Midbrain (tissue), 1 donor: ENCODE data around the gene CACNA1S.

Experiments used
- DNase-seq: peaks from one replicate; lab custom pipeline; 2025; lab: John Stamatoyannopoulos, UW

Gene CACNA1S

DNA sequence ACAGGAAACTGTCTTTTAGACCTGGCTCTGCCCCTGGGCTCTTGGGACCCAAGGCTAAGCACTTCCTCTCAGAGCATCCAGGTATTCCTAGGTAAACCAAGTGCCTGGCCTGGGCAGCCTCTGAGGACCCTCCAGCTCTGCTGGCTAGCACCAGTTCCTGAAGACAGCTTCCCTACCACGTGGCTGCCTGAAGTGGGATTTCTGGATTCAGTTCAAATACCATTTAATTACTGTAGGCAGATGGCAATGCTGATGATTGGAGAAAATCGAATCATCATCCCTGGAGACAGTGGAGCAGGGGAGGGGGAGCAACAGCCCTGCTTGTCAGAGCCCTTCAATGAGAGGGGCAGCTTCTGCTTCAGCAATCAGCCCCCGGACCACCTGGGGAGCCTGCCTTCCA, 100.6 kb downstream of the CACNA1S start:
- DNase-seq, result no peak

DNA sequence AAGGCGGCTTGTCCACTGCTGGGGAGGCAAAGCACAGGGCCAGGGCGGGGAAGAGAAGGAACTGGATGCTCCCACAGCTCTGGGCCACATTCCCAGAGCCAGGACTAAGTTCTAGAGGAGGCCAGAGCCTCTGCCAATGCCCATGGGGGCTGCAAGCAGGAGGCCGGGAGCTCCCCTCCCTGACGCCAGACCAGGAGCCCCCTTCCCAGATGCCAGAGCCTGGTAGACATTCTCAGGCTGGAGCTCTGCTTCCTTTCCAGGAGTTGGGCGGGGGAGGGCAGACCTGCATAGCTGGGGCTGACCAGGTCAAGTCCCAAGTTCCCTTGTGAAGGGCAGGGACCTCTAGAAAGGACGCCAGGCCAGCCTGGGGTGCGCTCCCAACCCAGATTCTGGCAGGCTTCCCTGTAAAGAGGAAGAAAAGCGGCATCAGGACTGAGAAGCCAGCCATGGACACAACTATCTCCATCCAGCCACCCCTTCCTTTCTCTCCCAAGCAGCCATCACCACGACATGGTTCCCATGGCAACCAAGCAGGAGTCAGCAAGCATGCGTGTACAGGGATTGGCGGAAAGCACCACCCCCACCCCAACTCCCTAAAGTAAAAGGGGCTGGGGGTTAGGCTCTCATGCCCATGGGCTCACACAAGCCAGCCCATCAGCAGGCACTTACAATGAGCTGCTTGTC, 102.1 kb downstream of the CACNA1S start:
- peak; percentile 59 for DNase-seq

DNA sequence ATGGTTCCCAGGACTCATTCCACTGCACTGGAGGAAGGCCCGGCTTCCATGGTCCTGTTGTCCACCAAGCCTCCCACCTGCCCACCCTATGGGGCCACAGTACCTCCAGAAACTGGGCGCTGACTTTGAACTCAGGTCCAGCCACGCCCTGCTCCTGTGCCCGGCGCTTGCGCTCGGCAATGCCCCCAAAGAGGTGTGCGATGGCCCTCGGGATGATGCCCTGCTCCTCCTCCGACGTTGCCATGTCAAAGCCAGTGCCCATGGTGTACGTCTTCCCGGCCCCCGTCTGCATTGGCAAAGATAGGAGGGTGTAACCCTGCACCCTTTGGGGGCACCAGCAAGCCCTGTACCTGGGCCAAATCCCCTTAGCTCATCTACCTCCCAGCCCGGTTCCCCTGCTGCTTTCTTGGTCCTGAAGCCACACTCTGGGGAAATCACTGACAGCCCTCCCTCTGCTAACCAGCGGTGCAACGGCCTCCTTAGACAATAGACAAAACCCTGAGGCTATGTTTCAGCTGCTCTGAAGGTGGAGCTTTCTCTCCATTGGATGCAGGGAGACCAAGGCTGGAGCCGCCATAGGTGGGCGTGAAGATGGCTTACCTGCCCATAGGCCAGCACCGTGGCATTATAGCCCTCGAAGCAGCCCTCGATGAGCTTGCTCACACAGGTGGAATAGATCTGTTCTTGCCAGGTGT, 103.4 kb downstream of the CACNA1S start:
- DNase-seq, result no peak

DNA sequence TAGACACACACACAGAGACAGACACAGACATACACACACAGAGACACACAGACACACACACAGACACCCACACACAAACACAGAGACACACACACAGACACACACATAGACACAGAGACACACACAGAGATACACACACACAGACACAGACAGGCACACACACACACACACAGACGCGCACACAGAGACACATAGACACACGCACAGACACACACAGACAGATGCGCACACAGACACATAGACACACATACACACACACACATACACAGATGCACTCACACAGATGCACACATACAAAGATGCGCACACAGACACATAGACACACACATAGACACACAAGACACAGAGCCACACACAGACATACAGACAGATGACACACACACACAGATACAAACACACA, 104.7 kb downstream of the CACNA1S start:
- DNase-seq, result no peak

DNA sequence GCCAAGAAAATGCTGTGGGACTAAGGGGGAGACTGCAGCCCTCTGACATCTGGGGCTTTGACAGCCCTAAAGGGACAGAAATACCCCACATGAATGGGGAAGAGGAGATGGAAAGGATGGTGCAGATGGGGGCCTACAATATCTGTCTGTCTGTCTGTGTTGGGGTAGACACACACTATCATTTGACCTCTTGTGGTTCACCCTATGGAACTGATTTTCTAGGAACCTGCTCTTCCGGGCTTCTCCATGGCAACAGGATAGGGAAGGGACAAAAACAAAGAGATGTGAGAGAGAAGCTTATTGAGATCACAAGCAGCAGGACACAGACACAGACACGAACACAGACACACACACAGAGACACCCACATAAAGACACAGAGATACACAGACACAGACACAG, 105.8 kb downstream of the CACNA1S start:
- DNase-seq, result no peak

DNA sequence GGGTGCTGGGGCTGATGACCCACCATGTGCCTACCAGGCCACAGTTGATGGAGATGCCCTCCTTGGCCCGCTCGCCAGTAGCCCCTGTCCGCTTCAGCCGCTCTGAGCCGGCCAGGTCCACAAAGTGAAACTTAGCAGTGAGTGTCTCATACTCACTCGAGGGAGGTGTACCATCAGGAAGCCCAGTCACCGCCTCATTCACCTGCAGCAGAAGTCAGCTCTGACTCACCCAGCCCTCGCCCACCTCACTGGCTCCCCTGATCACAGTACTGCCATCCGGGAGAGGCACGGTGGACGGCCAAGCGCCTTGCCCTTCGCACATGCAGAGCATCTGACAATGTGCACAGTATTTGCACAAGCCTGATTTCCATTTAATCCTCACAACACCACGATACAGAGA, 107.5 kb downstream of the CACNA1S start:
- no peak for DNase-seq

DNA sequence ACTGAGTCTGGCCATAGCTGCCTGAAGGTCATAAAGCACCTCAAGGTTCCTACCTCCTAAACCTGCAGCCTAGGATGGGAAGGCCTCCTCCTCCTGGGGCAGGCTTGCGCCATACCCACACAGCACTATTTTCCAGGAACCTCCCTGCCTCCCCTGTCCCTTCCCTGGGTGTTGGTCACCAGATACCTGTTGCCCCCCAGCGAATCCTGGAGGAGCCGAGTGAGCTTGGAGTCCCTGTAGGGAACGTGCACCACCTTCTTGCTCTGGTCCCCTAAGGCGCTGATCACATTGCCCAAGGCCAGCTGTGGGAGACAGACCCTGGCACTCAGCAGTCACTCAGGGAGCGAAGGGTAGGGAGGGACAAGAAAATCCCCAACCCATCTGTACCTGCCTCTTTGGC, 108.1 kb downstream of the CACNA1S start:
- DNase-seq, result no peak

DNA sequence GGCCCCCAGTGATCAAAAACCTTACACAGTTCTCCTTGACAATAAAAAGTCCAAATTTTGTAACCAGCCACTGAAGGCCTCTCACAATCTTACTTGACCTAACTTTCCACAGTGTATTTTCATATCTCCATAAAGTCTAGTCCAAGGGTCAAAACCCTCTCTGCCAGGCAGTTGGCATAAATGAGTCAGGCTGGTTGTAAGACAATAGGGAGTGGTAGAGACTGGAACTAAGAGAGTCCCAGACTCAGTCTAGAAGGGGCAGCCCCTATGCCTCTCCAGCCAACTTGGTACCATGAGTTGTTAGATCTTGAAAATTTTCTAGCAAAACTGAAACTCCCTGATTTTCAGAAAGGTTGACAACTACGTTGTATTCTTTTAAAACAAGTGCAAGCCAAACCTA, 109.7 kb downstream of the CACNA1S start:
- DNase-seq, result no peak

DNA sequence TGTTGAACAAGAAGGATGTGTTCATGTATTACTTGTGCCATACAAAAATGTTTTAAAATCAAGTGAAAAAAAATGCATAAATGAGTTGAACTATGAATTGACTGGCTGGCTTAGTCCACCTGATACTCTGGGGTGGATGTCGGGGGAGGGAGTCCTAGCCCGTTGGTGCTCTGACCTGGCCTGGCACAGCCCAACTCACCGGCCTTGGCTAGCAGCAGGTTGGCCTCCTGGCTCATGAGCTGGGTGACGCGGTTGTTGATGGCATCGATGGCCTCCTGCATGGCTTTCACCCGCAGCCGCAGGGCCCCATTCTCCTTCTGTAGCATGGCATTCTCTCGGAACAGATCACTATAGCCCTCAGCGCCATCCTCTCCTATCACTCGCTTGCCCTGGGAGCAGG, 110.3 kb downstream of the CACNA1S start:
- no peak for DNase-seq

DNA sequence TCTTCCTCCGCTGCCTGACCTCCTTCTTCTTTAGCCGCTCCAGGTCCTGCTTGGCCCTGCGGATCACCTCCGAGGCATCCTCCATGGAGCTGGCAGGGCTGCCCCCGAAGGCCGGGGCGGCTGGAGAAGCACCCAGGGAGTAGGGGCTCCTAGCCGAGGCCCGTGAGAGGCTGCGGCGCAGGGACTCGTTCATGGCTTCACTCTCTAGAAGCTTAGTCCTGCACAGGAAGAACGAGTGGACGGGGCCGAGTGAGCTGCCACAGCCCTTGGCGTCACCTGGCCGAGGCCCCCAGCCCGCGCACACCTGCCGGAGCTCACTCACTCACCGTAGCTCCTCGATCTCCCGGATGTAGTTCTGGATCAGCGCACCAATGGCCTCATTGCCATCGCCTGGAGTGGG, 111.8 kb downstream of the CACNA1S start:
- DNase-seq, result no peak

DNA sequence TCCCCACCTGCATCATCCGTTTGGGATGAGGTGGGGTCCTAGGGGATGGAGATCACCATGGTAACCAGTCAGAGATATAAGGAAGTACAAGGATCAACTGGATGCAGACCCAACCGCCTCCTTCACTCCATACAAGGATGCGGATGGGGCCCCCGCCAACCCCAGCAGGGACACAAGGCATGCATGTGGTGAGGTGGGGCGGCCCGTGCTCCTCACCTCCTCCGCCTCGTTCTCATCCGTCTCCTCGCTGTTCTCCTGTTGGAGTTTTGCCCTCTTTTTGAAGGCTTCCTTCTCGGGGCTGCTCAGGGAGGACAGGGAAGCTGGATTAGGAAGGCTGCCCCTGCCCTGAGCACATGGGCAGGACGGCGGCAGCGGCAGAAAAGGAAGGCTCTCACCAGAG, 112.6 kb downstream of the CACNA1S start:
- DNase-seq, result no peak

DNA sequence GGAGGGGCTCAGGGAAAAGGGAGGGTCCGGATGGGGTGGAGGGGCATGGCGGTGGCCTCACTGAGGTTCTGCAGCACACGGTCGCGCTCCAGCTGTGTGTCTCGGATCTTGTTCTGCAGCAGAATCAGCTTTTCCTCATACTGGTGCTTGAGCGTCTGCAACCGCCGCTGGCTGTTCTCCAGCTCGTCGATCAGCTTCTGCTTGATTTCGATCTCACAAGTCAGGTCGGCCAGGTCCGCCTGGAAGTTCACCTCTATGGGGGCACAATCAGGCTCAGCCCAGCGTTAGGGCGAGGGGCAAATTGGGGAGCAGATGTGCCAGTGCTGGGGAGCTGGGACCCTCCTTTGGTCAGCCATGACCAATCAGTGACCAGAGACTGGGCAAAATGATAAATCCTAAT, 113.9 kb downstream of the CACNA1S start:
- no peak for DNase-seq

DNA sequence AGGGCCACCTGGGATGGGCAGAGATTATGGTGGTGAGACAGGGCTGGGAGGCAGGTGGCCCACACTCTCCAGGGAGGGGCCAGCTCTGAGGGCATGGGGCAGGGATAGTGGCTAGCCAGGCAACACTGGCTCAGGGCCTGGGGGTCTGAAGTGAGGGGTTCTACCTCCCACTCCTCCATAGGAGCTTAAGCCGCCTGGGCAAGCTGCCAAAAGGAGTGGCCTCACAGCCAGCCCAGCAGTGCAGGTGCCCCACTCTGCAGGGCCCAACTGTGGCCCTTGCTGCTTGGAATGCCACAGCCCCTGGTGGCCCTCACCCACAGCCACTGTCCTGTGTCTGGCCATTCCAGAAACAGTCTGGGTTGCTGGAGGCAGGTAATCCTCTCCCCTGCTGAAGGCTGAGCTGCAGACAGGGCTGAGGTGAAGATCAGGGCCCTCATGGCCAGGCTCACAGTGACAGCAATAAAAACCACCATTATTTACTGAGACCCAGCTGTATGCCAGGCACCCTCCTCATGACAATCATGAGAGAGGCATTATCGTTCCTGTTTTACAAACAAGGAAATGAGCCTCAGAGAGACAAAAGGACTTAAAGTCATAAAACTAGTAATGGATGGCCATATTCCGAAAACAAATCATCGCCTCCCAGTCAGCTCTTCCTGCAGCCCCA, 119.7 kb downstream of the CACNA1S start:
- no peak for DNase-seq

DNA sequence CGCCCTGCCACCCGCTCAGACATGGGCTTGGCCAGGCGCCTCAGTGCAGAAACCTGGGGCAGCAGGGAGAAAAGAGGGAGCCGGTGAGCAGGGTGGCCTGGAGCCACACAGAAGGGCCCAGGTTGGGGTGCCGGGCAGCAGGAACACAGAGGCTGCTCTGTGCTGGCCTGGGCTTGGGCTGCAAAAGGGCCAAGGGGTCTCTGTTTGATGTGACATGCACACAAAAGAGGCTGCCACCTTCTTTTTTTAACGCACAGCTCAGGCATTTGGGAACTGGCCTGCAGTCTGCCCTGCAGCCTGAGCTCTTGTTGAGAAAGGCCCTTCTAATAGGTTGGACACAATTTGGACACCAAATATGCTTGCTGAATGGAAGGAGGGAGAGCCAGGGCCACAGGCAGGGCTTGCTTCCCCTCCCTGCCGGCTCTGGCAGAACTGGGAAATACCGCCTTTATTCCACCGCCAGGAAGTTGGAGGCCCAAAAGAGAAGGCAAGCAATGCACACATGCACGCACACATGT, 121.1 kb downstream of the CACNA1S start:
- DNase-seq, result no peak

DNA sequence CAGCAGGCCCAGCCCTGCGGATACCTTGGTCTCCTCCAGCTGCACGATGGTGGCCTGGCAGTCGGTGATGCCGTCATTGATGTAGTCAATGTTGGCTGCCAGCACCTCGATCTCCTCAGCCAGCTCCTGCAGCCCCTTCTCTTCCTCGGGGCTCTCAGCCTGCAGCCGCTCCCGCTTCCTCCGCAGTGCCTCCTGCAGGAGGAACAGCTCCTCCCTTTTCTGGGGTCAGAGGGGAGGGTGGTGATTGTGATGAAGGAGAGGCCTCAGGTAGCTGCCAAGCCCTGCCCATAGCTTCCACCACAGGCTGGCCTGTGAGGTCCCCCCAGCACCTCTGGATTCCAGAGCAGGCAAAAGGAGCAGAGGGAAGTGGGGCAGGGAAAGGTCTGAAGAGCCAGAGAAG, 122.1 kb downstream of the CACNA1S start:
- no peak for DNase-seq
